Colon (tissue), 2 donors: ENCODE data around the gene PHRF1.

Experiments used
- FAIRE-seq: peaks from 2 replicates; lab custom pipeline; 2012; peaks lifted over from hg19 to GRCh38; lab: Jason Lieb, UNC
- donor health status: control.
- donor health status: control.

PHRF1 gene

DNA sequence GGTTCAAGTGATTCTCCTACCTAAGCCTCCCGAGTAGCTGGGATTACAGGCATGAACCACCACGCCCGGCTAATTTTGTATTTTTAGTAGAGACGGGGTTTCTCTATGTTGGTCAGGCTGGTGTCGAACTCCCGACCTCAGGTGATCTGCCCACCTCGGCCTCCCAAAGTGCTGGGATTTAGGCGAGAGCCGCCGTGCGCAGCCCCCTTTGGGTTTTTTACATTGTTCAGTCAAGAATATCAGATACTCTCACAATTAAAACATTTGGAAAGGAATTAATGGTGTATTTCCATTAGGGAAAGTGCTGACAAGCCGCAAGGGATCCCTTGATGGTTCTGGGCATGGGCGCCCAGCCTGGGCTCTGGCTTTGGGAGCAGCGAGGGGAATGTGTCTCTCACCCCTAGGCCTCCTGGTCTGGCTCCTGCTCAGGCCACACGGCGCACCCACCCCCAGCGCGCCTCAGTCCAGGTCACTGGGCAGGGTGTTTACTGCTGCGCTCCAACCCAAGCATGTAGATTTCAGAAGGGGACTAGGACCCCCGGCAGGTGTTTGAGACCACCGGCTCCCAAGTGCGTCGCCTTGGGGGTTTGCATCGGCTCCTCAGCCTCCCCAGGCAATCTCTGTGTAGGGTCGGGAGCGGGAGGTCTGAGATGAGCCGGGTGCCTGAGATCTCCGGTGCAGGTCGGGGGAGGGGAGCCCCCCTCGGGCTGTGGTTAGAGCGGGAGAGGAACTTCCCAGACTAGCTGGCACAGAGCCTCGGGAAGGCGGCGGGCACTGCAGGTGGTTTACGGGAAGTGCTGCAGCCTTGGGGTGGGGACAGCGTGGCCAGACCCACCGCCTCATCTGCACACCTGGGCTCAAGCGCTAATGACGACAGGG lies 40.3 kb downstream of the PHRF1 start:
- no peak for FAIRE-seq

DNA sequence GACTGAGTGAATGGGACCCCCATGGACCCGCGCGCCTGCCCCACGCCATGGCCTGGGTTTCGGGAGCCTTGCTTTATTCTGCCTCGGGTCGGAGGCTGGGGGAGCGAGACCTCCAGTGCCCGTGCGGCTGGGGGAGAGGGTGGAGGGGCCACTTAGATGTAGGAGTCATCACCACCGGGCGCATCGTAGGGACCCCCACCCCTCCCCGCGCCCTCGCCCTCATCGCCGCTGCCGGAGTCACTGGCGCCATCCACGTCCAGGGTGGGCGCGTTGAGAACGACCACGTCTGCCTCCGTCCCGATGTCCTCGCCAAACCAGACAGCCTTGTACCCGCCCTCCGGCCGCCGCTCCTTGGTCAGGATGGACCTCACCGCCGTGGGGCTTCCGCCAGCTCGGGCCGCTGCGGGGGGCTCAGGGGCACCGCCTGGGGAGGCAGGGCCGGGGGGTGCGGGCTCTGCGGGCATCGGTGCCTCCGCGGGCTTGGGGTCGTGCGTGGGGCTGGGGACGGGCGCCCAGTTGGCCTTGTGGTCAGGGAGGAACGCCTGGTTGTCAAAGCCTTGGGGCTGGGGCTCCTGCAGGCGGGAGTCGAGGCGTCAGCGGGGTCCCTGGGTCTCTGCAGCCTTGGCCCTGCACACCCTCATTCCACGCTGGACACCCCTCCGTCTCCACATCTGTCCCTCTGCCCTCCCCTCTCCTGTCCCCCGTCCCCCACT lies 41.1 kb downstream of the PHRF1 start:
- FAIRE-seq = no peak

DNA sequence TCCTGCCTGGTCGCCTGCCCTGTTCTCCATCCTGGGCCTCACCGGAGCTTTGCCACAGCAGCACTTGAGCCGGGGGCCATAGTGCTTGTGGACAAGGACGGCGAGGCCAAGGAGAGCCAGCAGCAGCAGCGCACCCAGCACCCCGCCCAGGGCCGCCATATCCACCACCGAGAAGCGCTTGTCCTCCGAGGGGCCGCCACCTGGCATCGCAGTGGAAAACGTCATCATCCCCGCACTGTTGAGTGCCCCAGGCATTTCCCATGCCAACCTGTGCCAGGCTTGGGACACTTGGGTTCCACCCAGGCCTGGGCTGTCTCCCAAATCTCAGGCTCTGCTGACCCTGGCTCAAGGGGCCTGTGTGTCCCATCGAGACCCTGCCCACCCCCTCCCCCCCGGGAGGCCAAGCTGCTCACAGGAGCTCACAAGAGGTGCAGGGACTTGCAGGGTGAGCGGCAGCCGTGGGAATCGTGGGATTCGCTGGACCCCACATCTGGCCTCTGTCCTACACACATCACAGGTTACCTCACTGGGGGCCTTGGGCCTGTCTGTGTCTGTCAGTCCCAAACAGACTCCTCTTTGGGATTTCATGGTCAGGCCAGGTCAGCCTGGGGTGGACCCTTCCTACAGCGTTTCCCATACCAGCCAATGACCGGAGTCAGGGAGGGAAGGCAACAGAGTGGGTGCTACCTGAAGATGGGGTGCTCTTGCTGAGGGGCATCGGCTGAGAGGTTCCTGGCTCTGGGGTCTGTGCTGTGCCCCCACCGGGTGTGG lies 41.8 kb downstream of the PHRF1 start:
- FAIRE-seq = no peak

- FAIRE-seq = no peak
Measured at GRCh38 chr11:618856-619627, 42.8 kb downstream of the PHRF1 start.

- no peak for FAIRE-seq
Measured at GRCh38 chr11:619628-620050, 43.4 kb downstream of the PHRF1 start.

DNA sequence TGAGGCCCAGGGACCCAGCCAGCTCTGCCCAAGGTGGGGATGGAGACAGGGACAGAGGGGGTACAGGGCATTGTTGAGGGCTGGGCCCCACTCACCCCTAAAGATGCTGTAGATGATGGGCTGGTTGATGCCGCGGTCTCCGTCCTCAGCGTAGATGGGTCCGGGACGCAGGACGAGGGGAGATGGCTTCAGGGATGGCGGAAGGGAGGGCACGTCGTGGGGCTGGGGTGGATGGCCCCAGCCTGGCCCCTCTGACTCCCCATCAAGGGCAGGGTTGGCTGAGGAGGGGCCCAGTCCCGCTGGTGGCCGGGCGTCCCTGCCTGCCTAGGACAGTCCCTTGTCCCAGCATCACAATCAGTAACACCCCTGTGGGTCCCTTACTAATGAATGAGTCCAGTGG lies 43.9 kb downstream of the PHRF1 start:
- FAIRE-seq = no peak

DNA sequence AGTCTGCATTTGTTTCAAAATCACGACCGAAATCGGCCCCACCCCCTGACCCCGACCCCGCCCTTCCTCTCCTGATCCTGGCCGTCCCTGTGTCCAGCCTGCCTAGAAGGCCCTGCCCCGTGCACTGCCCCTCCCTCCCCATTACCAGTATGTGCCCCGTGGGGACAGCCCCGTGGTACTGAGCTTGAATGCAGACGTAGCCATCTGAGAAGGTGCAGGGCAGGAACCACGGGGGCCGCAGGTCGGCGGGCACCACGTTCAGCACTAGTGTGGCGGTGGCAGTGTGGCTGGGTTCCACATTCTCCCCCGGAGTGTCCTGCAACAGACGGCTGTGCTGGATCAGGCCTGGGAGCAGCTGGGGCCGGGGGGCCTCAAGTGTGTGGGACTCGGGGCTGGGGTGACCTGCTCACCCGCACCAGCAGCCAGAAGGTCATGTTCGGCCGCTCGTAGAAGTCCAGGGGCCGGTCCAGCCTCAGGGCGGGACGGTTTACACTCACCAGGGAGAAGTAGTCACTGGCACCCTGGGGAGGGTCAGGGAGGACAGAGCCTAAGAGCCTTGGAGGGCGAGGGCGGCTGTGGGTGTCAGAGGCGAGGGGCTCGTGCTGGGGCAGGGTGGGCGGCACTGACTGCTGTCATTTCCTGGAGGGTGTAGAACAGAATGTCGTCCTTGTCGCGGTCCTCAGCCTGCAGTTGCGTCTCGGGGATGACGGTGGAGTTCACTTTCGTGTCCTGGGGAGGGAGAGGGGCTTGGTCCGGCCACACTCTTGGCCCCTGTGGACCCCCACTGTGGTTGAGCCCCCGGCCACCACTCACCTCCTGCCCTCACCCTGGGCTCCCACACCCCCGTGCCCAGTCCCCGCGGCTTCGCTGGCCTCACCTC lies 44.9 kb downstream of the PHRF1 start:
- no peak for FAIRE-seq

GRCh38 chr11:621838-622237 lies 45.6 kb downstream of the PHRF1 start:
- FAIRE-seq = no peak

GRCh38 chr11:623349-623869 lies 47.1 kb downstream of the PHRF1 start:
- FAIRE-seq = no peak

DNA sequence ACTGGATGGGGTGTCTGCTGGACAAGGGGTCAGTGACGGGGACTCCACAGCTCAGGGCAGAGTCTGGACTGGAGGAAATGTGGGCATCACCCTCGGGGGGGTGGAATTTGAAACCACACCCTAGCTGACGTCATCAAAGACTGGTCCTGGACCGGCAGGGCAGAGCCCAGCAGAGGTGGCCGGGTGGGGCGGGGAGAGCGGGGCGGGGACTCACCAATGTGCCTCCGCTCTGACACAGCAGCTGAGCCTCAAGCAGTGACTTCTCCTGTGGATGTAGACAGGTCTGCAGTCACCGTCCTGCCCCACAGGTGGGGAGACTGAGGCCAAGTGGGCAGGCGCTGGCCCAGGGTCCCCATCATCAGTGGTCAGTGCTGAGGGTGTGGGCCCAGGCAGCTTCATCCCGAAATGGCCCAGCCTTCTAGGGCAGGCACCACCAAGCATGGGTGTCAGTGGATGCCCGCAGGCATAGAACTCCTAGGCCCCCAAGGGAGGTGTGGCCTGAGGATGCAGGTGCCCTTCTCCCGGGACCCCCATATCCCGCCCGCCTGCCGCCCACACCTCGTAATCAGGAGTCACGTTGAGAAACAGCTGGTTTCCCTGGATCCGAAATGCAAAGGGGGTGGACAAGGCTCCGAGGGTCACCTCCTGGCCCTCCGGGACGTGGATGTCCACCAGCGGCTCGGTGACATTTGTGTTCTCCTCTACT lies 47.9 kb downstream of the PHRF1 start:
- no peak for FAIRE-seq

- no peak for FAIRE-seq
Measured at GRCh38 chr11:624705-625635, 48.7 kb downstream of the PHRF1 start, which contains the start of gene CDHR5. Gene CDHR5 (minus strand): TSS chr11:624955. CDS start chr11:624902, 53 bp downstream.

DNA sequence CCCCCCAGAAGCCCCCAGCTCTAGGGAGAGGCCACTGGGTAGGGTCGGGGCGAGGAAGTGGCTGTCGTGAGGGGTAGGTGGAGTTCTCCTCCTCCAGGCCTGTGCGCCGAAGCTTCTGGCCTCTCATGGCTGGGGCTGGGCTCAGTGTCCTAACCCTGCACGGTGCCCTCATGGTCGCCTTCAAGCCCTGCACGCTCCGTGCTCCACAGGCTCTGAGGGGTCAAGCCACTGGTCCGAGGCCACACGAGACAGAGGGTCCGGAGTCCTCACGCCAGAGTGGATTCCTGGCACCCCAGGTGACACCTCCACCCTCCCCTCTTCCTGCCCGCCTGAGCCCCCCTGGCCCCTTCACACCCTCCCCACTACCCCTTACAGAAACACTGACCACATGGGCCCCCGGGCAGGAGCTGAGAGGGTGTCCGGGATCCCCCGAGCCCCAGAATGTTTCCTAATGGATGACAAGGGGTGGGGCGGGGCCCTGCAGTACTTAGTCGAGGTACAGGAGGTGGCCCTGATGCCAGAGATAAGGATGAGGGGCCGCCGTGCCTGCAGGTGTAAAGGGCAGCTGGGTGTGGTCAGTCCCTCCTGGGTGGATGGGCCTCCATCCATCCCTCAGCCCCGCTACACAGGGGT lies 49.5 kb downstream of the PHRF1 start:
- FAIRE-seq = no peak

- FAIRE-seq = no peak
Measured at GRCh38 chr11:626475-627307, 50.4 kb downstream of the PHRF1 start, which contains the start of gene SCT. Gene SCT (minus strand): TSS chr11:627181. CDS start chr11:627143, 38 bp downstream.

- FAIRE-seq = no peak
Measured at GRCh38 chr11:627308-627576, 51.0 kb downstream of the PHRF1 start.

- no peak for FAIRE-seq
Measured at GRCh38 chr11:628056-628455, 51.8 kb downstream of the PHRF1 start.

- no peak for FAIRE-seq
Measured at GRCh38 chr11:629237-629583, 52.9 kb downstream of the PHRF1 start.

GRCh38 chr11:630871-631270 lies 54.6 kb downstream of the PHRF1 start:
- no peak for FAIRE-seq
